ENCODE results near the gene NUDT16L1.

The NUDT16L1 gene

GRCh38 chr16:4684058-4684715 is 9.2 kb upstream of the NUDT16L1 start:
- TF ChIP-seq CTCF (conservative IDR thresholded peaks at IDR 0.05; ENCODE audit: low read depth, low read length) = no peak
- H3K4me3 ChIP-seq (ENCODE audit: low read length) = no peak overlapping the region

GRCh38 chr16:4684763-4685162 is 8.6 kb upstream of the NUDT16L1 start:
- no peak for TF ChIP-seq CTCF (conservative IDR thresholded peaks at IDR 0.05; ENCODE audit: low read depth, low read length)
- no peak overlapping the region for H3K4me3 ChIP-seq (ENCODE audit: low read length)
- DNase-seq (ENCODE audit: low read depth) = no peak

More at GRCh38 chr16:4684058-4684715, 9.2 kb upstream of the NUDT16L1 start:
- DNase-seq (ENCODE audit: low read depth) = no peak

- DNase-seq (ENCODE audit: low read depth) = no peak
- no peak overlapping the region for H3K4me3 ChIP-seq (ENCODE audit: low read length)
- TF ChIP-seq CTCF (conservative IDR thresholded peaks at IDR 0.05; ENCODE audit: low read depth, low read length) = no peak
Observed at GRCh38 chr16:4685292-4685691, 8.1 kb upstream of the NUDT16L1 start.

- no peak for TF ChIP-seq CTCF (conservative IDR thresholded peaks at IDR 0.05; ENCODE audit: low read depth, low read length)
- H3K4me3 ChIP-seq (ENCODE audit: low read length) = no peak overlapping the region
- no peak for DNase-seq (ENCODE audit: low read depth)
Observed at GRCh38 chr16:4685776-4686496, 7.4 kb upstream of the NUDT16L1 start.

- no peak for TF ChIP-seq CTCF (conservative IDR thresholded peaks at IDR 0.05; ENCODE audit: low read depth, low read length)
- no peak for DNase-seq (ENCODE audit: low read depth)
- H3K4me3 ChIP-seq (ENCODE audit: low read length) = no peak overlapping the region
Observed at GRCh38 chr16:4686497-4687210, 6.7 kb upstream of the NUDT16L1 start.

- no peak for TF ChIP-seq CTCF (conservative IDR thresholded peaks at IDR 0.05; ENCODE audit: low read depth, low read length)
- no peak for DNase-seq (ENCODE audit: low read depth)
- H3K4me3 ChIP-seq (ENCODE audit: low read length) = no peak overlapping the region
Observed at GRCh38 chr16:4687416-4687815, 5.9 kb upstream of the NUDT16L1 start.
